ENCODE data around the gene FTO. TPM values are rescaled to one million over a fixed set of nuclear protein-coding genes. Genes with fewer than 3 reads are reported as not detected.

The FTO gene
- polyA plus RNA-seq, 1 donor from 2014 or later = 80.1 TPM

DNA sequence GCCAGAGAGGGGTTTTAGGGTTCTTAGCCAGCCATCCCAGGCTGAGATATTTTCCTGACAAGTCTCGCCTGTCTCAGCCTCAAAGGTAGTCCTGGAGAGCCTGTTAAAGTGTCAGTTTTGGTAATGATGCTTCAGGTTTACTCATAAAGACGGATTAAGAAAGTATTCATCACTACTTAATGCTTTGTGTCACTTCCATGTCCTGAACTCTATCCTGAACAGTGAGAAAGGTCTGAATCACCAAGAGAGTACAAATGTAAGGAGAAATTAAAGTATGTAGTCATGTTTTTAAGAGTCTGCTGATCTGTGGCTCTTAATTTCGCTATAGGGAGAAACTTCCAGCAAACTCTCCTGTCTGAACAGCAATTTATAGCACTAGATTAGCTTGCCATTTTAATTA, 14.3 kb upstream of the FTO start:
- H3K27me3 ChIP-seq (ENCODE audit: insufficient read depth, low read depth, low read length) = no peaks in the 10 kb centered on the region
- no peak overlapping the region for H3K27ac ChIP-seq (ENCODE audit: low read length)
- H3F3A ChIP-seq (ENCODE audit: insufficient read depth, low read length, poor library complexity, severe bottlenecking) = no peaks in the 10 kb centered on the region
- no peak overlapping the region for H3K9ac ChIP-seq (ENCODE audit: low read length)
- H3K36me3 ChIP-seq (ENCODE audit: insufficient read depth, low read length) = peaks cover 9% of the 10 kb centered on the region
- no peaks in the 10 kb centered on the region for H4K20me1 ChIP-seq (ENCODE audit: insufficient read depth)
- H3K4me3 ChIP-seq (ENCODE audit: low read length) = no peak overlapping the region
- H3K9me2 ChIP-seq (ENCODE audit: insufficient read depth, low read length) = no peaks in the 10 kb centered on the region
- no peak for TF ChIP-seq EP300 (conservative IDR thresholded peaks at IDR 0.05; ENCODE audit: poor library complexity, severe bottlenecking)
- TF ChIP-seq, protein P1, sequence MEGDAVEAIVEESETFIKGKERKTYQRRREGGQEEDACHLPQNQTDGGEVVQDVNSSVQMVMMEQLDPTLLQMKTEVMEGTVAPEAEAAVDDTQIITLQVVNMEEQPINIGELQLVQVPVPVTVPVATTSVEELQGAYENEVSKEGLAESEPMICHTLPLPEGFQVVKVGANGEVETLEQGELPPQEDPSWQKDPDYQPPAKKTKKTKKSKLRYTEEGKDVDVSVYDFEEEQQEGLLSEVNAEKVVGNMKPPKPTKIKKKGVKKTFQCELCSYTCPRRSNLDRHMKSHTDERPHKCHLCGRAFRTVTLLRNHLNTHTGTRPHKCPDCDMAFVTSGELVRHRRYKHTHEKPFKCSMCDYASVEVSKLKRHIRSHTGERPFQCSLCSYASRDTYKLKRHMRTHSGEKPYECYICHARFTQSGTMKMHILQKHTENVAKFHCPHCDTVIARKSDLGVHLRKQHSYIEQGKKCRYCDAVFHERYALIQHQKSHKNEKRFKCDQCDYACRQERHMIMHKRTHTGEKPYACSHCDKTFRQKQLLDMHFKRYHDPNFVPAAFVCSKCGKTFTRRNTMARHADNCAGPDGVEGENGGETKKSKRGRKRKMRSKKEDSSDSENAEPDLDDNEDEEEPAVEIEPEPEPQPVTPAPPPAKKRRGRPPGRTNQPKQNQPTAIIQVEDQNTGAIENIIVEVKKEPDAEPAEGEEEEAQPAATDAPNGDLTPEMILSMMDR (IDR thresholded peaks at IDR 0.05; ENCODE audit: poor library complexity, severe bottlenecking) = no peak
- no peak for TF ChIP-seq EZH2 (IDR thresholded peaks at IDR 0.05; ENCODE audit: borderline replicate concordance, insufficient read depth, low read length, poor library complexity, severe bottlenecking)
- H3K79me2 ChIP-seq (replicated peaks; ENCODE audit: insufficient read depth, low read length) = no peaks in the 10 kb centered on the region
- no peaks in the 10 kb centered on the region for H3K9me3 ChIP-seq (ENCODE audit: low read length)
- H3K4me2 ChIP-seq (ENCODE audit: low read length) = no peak overlapping the region
- no peak overlapping the region for H2AFZ ChIP-seq (ENCODE audit: low read depth, low read length)

DNA sequence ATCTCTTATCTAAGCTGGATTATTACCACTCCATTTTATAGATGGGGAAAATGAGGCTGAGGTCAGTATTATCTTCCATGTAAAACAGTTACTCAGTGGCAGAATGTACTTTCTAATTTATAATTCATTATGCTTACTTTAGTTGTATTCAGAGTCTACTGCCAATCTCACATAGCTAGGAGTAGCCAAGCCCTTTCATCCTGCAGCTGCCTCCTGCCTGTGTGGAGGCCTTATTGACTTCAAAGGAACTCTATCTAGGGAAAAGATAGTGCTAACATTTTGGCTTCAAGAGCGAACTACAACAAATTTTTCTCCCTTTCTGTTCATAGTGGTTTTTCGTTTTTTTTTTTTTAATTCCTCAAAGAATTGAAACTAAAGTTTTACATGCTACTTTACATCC, 13.2 kb upstream of the FTO start:
- Histone ChIP-seq H3K36me3 (ENCODE audit: insufficient read depth, low read length) (peaks cover 17% of the 10 kb centered on the region), H3K27ac (ENCODE audit: low read length) (no peak overlapping the region), H3K9me3 (ENCODE audit: low read length) (no peaks in the 10 kb centered on the region), H3K4me3 (ENCODE audit: low read length) (no peak overlapping the region), H3F3A (ENCODE audit: insufficient read depth, low read length, poor library complexity, severe bottlenecking) (no peaks in the 10 kb centered on the region), H3K27me3 (ENCODE audit: insufficient read depth, low read depth, low read length) (no peaks in the 10 kb centered on the region), H3K9me2 (ENCODE audit: insufficient read depth, low read length) (no peaks in the 10 kb centered on the region), H4K20me1 (ENCODE audit: insufficient read depth) (no peaks in the 10 kb centered on the region), H3K4me2 (ENCODE audit: low read length) (no peak overlapping the region), H3K9ac (ENCODE audit: low read length) (no peak overlapping the region), H2AFZ (ENCODE audit: low read depth, low read length) (no peak overlapping the region), H3K79me2 (replicated peaks; ENCODE audit: insufficient read depth, low read length) (no peaks in the 10 kb centered on the region)
- TF ChIP-seq SMC3 (conservative IDR thresholded peaks at IDR 0.05; ENCODE audit: poor library complexity) = no peak
- TF ChIP-seq, protein P2, sequence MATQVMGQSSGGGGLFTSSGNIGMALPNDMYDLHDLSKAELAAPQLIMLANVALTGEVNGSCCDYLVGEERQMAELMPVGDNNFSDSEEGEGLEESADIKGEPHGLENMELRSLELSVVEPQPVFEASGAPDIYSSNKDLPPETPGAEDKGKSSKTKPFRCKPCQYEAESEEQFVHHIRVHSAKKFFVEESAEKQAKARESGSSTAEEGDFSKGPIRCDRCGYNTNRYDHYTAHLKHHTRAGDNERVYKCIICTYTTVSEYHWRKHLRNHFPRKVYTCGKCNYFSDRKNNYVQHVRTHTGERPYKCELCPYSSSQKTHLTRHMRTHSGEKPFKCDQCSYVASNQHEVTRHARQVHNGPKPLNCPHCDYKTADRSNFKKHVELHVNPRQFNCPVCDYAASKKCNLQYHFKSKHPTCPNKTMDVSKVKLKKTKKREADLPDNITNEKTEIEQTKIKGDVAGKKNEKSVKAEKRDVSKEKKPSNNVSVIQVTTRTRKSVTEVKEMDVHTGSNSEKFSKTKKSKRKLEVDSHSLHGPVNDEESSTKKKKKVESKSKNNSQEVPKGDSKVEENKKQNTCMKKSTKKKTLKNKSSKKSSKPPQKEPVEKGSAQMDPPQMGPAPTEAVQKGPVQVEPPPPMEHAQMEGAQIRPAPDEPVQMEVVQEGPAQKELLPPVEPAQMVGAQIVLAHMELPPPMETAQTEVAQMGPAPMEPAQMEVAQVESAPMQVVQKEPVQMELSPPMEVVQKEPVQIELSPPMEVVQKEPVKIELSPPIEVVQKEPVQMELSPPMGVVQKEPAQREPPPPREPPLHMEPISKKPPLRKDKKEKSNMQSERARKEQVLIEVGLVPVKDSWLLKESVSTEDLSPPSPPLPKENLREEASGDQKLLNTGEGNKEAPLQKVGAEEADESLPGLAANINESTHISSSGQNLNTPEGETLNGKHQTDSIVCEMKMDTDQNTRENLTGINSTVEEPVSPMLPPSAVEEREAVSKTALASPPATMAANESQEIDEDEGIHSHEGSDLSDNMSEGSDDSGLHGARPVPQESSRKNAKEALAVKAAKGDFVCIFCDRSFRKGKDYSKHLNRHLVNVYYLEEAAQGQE (IDR thresholded peaks at IDR 0.05; ENCODE audit: borderline replicate concordance) = no peak
- TF ChIP-seq EZH2 (IDR thresholded peaks at IDR 0.05; ENCODE audit: borderline replicate concordance, insufficient read depth, low read length, poor library complexity, severe bottlenecking) = no peak
- TF ChIP-seq MXI1 (conservative IDR thresholded peaks at IDR 0.05; ENCODE audit: poor library complexity, severe bottlenecking) = no peak
- TF ChIP-seq, protein P1 (IDR thresholded peaks at IDR 0.05; ENCODE audit: poor library complexity, severe bottlenecking) = no peak
- no peak for TF ChIP-seq RAD21 (conservative IDR thresholded peaks at IDR 0.05)
- TF ChIP-seq TAF1 (IDR thresholded peaks at IDR 0.05; ENCODE audit: low read depth) = no peak
- no peak for TF ChIP-seq EP300 (conservative IDR thresholded peaks at IDR 0.05; ENCODE audit: poor library complexity, severe bottlenecking)
- no peak for TF ChIP-seq POLR2AphosphoS5 (IDR thresholded peaks at IDR 0.05)

All from neural cell (in vitro differentiated cells).